ENCODE data around the gene FTO.

Gene FTO

GRCh38 chr16:53973021-53973420, 269.1 kb downstream of the FTO start:
- no peak for DNase-seq

GRCh38 chr16:53974484-53975080, 270.6 kb downstream of the FTO start:
- DNase-seq = no peak

DNA sequence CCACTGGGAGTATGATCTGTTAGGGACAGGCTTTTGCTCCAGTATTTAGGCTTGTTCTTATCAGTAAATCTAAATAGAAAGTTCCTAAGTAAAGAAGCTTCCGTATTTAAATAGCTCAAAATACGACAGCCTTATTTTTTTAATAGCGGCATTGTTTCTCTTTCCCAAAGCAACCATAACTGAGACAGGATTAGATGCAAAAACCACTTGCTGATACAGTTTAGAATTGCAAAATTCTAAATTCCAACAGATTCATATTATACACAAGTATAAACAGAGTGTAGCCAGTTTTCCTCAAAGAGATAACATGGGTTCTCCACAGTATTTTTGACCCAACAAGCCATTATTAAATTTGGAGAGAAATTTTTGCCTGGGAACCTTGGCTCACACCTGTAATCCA, 276.7 kb downstream of the FTO start:
- no peak for DNase-seq

DNA sequence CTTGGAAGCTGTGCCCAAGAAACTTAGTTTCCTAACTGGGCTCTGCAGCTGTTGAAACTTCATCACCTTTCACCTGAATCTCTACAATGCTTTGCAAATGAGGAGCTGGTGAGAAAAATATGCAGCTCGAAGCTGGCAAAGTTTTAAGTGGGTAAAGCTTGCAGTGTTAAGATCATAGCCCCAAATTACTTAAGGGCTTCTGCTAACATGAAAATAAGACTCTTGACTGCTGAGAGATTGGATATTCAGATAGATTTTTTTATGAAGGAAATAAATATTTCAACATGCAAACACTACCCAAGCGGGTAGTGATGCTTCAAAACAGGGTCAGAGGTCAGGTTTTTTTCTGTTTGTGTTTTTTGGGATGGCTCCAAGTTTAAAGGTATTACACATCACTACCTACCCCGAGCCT, 278.7 kb downstream of the FTO start:
- no peak for DNase-seq

DNA sequence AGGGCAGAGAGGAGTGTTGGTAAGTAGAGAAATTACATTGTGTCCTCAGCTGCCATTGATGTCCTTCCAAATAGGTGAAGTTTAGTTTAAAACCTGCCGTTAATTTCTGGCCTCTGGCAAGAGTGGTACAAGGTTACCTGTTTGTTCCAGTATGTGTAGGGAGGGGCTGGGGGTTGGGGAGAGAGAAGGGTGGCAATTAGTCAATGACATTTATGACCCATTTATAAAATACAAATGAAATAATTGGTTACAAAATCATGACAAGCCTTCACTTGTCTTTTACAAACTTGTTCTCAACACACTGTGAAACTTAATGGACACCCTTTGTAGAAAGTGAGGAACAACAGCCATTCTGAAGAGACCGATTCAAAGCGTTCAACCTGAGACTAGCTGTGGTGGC, 281.0 kb downstream of the FTO start:
- DNase-seq = no peak

GRCh38 chr16:53985861-53986260, 281.9 kb downstream of the FTO start:
- DNase-seq = no peak

DNA sequence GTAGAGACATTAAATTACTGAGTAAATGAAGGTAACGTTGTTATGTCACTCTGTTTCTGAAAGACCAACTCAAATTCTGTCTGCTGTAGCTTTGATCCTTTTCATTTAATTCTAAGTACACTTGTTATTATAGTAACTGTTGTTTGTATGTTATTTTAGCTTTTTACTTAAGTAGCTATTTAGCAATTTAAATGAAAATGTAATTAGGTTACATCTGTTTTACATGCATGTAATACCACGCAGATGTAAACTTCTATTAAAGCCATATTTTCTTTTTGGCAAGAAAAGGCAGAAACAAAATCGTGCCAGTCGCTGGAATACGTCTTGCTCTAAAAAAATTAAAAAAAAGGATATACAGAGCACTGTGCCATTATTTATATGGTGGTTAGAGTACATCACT, 282.8 kb downstream of the FTO start:
- no peak for DNase-seq

- no peak for DNase-seq
These were observed 284.2 kb downstream of the FTO start for GRCh38 chr16:53988136-53988535.

GRCh38 chr16:53989597-53989996, 285.6 kb downstream of the FTO start:
- DNase-seq = no peak

- DNase-seq = no peak
These were observed 287.9 kb downstream of the FTO start for GRCh38 chr16:53991754-53992378.

GRCh38 chr16:53995378-53995777, 291.4 kb downstream of the FTO start:
- no peak for DNase-seq

DNA sequence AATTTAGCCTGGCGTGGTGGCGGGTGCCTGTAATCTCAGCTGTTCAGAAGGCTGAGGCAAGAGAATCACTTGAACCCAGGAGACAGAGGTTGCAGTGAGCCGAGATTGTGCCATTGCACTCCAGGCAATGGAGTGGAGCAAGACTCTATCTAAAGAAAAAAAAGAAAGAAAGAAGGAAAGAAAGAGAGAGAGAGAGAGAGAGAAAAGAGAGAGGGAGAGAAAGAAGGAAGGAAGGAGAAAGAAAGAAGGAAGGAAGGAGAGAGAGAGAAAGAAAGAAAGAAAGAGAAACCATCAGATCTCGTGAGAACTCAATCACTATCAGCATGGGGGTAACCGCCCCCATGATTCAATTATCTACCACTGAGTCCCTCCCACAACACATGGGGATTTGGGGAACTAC, 293.0 kb downstream of the FTO start:
- DNase-seq = no peak

DNA sequence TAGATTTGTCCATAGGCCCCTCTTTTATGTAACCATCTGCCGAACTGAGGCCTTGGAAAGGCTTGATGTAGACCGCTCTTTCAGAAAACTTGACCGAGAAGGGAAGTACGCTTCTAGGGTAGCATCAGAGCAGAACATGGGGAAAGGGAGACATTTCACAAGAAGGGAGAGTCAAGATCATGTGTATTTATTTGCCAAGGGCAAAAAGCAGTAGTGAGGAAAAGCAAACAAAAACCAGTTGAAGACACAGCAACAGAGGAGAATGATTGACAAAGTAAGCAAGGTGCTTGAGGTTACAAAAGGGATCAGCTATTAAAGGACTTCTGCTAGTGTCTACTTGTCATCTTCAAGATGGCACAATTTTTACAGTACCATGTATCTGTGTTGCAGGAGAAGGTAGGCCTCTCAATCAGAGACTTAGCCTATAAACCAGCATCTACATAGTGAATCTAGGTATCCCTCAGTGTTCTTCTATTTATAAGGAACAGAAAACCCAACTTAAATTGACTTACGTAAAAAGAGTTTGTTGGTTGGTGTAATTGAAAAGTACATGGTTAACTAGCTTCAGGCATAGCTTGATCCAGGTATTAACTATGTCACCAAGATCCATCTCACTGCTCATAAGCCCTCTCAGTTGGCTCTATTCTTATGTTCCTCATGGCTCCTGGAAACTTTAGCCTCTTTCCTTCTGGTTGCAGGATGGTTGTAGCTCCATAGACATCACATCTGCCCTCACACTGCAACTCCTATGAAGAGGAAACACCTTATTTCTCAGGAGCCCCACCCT, 294.3 kb downstream of the FTO start:
- no peak for DNase-seq

GRCh38 chr16:53998966-53999522, 295.1 kb downstream of the FTO start:
- DNase-seq = no peak

- DNase-seq = no peak
These were observed 295.9 kb downstream of the FTO start for GRCh38 chr16:53999841-54000240.

GRCh38 chr16:54000361-54000760, 296.4 kb downstream of the FTO start:
- no peak for DNase-seq

- DNase-seq = no peak
These were observed 302.7 kb downstream of the FTO start for GRCh38 chr16:54006693-54007092.

- DNase-seq = no peak
These were observed 303.5 kb downstream of the FTO start for GRCh38 chr16:54007504-54007903.

DNA sequence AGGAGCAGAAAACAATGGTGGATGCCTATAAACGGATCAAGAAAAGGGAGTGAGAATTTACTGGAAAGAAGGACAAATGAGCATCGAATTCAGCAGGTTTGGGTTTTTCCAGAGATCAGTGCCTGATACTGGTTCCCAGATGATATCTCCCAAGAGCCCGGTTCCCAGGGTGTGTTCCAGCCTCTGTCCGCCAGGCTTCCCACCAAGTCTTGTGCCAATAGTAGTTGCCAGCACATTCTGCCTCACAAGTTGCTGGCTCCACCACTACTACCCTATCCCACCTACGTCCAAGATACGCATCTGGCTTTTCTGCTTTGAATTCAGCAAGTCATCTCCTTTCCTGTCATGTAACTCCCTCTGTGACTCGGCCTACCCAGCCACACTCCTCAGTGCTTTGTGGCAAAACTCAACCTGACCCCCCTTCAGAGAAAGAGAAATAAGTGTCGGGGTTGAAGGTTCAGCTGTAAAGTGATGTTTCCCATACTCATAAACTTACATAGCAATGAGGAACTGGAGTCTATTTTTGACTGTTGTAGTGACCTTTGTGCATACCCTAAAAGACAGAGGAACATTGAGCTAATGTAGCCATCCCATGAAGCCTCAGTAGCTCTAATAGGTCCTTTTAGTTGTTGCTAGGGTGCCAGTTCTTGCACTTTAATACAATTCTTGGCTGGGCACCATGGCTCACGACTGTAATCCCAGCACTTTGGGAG, 305.7 kb downstream of the FTO start:
- no peak for DNase-seq

DNA sequence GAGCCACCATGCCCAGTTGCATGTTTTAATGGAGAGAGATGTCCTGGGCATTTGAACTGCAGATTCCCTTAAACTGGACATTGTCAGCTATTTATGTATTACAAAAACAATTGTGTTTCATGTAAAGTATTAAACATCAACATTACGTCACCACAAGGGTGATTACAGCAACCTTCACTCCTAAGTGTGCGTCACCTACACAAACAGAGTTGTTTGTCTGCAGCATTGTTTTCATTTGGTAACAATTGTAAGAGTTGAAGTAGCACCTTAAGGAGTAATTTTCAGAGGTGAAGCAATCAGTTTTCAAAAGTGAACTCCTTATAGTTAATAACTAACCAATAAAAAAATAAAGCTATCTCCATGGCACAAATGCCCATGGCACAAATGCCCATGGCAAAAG, 311.2 kb downstream of the FTO start:
- DNase-seq = no peak

GRCh38 chr16:54022362-54022761, 318.4 kb downstream of the FTO start:
- no peak for DNase-seq

DNA sequence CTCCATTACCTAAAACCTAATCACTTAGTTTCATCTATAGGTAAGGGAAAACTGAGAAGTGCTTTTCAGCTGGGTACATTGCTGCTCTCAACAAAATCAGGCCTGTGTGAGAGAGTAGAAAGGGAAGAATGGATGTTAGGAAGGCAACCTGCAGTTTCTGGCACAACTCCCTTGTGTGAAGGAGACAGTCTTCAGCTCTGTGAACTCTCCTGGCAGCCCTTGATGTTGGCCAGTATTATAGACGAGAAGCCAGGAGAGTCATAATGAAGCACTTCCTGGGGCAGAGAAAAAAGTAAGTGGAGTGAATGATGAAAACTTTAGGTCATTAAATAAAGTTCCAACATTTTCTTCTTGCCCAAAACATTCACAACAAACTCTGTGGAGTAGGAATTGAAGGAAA, 322.5 kb downstream of the FTO start:
- no peak for DNase-seq

GRCh38 chr16:54027062-54027461, 323.1 kb downstream of the FTO start:
- DNase-seq = no peak
